ENCODE results near the gene PARD3. TPM values are rescaled to one million over a fixed set of nuclear protein-coding genes. Genes with fewer than 3 reads are reported as not detected.

PARD3 gene
- total RNA-seq, 3 donors from 2014 or later (not counting 1 experiment from before 2014, with no cell fraction given), result 0.14 to 0.49 (median 0.38) TPM

GRCh38 chr10:34262985-34263384 is 552.1 kb downstream of the PARD3 start:
- 62% methylated on average over 1 of the region's 1 CpG for WGBS (ENCODE audit: insufficient coverage)
- H3K9me3 Mint-ChIP-seq, result peaks cover 0 to 2% of the 10 kb centered on the region in 2 donors
- no peak for DNase-seq

GRCh38 chr10:34260904-34261303 is 554.2 kb downstream of the PARD3 start:
- no peak overlapping the region for H3K27ac ChIP-seq (ENCODE audit: low read length)
- no peak for ATAC-seq
- 97% methylated on average over 5 of the region's 5 CpGs for whole genome bisulfite sequencing (ENCODE audit: insufficient coverage)
- intact Hi-C loops (cut with micrococcal nuclease), result no loop called here
- no peak for TF ChIP-seq CTCF (IDR thresholded peaks at IDR 0.05)
- no peaks in the 10 kb centered on the region for H3K27me3 ChIP-seq (ENCODE audit: control insufficient read depth, insufficient read depth, low read length)
- Mint-ChIP-seq H3K4me1 (no peaks in the 10 kb centered on the region), H3K4me3 (no peak overlapping the region), H3K27ac (no peak overlapping the region), H3K9me3 (no peaks in the 10 kb centered on the region), H3K36me3 (no peaks in the 10 kb centered on the region), H3K27me3 (ENCODE audit: low read depth in 2 of 2) (peaks cover 3 to 6% of the 10 kb centered on the region in 2 donors)
- H3K9me3 ChIP-seq (ENCODE audit: control insufficient read depth, insufficient read depth, low read length), result no peaks in the 10 kb centered on the region
- H3K4me1 ChIP-seq (ENCODE audit: control insufficient read depth, insufficient read depth, low read length), result no peaks in the 10 kb centered on the region
- DNase-seq, result no peak
- H3K4me3 ChIP-seq (ENCODE audit: low read length), result no peak overlapping the region
- no peaks in the 10 kb centered on the region for H3K36me3 ChIP-seq (ENCODE audit: control insufficient read depth, insufficient read depth, low read length)

More at GRCh38 chr10:34262985-34263384, 552.1 kb downstream of the PARD3 start:
- intact Hi-C loops (cut with micrococcal nuclease), result no loop called here
- Histone ChIP-seq H3K4me3 (ENCODE audit: low read length) (no peak overlapping the region), H3K36me3 (ENCODE audit: control insufficient read depth, insufficient read depth, low read length) (no peaks in the 10 kb centered on the region), H3K27me3 (ENCODE audit: control insufficient read depth, insufficient read depth, low read length) (no peaks in the 10 kb centered on the region), H3K27ac (ENCODE audit: low read length) (no peak overlapping the region), H3K9me3 (ENCODE audit: control insufficient read depth, insufficient read depth, low read length) (no peaks in the 10 kb centered on the region), H3K4me1 (ENCODE audit: control insufficient read depth, insufficient read depth, low read length) (no peaks in the 10 kb centered on the region)
- no peak for TF ChIP-seq CTCF (IDR thresholded peaks at IDR 0.05)
- ATAC-seq, result no peak
- Mint-ChIP-seq H3K4me1 (no peaks in the 10 kb centered on the region), H3K27me3 (ENCODE audit: low read depth in 2 of 2) (peaks cover 0 to 4% of the 10 kb centered on the region in 2 donors), H3K36me3 (no peaks in the 10 kb centered on the region), H3K27ac (no peak overlapping the region), H3K4me3 (no peak overlapping the region)

GRCh38 chr10:34256216-34256615 is 558.9 kb downstream of the PARD3 start:
- H3K27ac Mint-ChIP-seq, result no peak overlapping the region
- no peak for DNase-seq
- Histone ChIP-seq H3K9me3 (ENCODE audit: control insufficient read depth, insufficient read depth, low read length) (no peaks in the 10 kb centered on the region), H3K27me3 (ENCODE audit: control insufficient read depth, insufficient read depth, low read length) (no peaks in the 10 kb centered on the region), H3K4me3 (ENCODE audit: low read length) (no peak overlapping the region), H3K36me3 (ENCODE audit: control insufficient read depth, insufficient read depth, low read length) (no peaks in the 10 kb centered on the region), H3K27ac (ENCODE audit: low read length) (no peak overlapping the region), H3K4me1 (ENCODE audit: control insufficient read depth, insufficient read depth, low read length) (no peaks in the 10 kb centered on the region)
- intact Hi-C loops (cut with micrococcal nuclease), result no loop called here
- H3K36me3 Mint-ChIP-seq, result no peaks in the 10 kb centered on the region
- ATAC-seq, result no peak
- no peaks in the 10 kb centered on the region for H3K9me3 Mint-ChIP-seq
- 78% methylated on average over 4 of the region's 4 CpGs for WGBS (ENCODE audit: insufficient coverage)
- TF ChIP-seq CTCF (IDR thresholded peaks at IDR 0.05), result no peak
- H3K4me3 Mint-ChIP-seq, result no peak overlapping the region
- H3K27me3 Mint-ChIP-seq (ENCODE audit: low read depth in 2 of 2), result peaks cover 3 to 6% of the 10 kb centered on the region in 2 donors
- H3K4me1 Mint-ChIP-seq, result peaks cover 0 to 10% of the 10 kb centered on the region in 2 donors

GRCh38 chr10:34255035-34255434 is 560.1 kb downstream of the PARD3 start:
- H3K9me3 Mint-ChIP-seq, result no peaks in the 10 kb centered on the region
- ATAC-seq (no peak), DNase-seq (no peak)
- H3K36me3 ChIP-seq (ENCODE audit: control insufficient read depth, insufficient read depth, low read length), result no peaks in the 10 kb centered on the region
- H3K27me3 ChIP-seq (ENCODE audit: control insufficient read depth, insufficient read depth, low read length), result no peaks in the 10 kb centered on the region
- H3K9me3 ChIP-seq (ENCODE audit: control insufficient read depth, insufficient read depth, low read length), result no peaks in the 10 kb centered on the region
- H3K4me1 Mint-ChIP-seq, result peaks cover 0 to 10% of the 10 kb centered on the region in 2 donors
- H3K4me3 ChIP-seq (ENCODE audit: low read length), result no peak overlapping the region
- no peak overlapping the region for H3K4me3 Mint-ChIP-seq
- WGBS (ENCODE audit: insufficient coverage), result 19% methylated on average over 3 of the region's 3 CpGs
- H3K27ac ChIP-seq (ENCODE audit: low read length), result no peak overlapping the region
- H3K36me3 Mint-ChIP-seq, result no peaks in the 10 kb centered on the region
- no peak for TF ChIP-seq CTCF (IDR thresholded peaks at IDR 0.05)
- no peak overlapping the region for H3K27ac Mint-ChIP-seq
- no peaks in the 10 kb centered on the region for H3K4me1 ChIP-seq (ENCODE audit: control insufficient read depth, insufficient read depth, low read length)
- intact Hi-C loops (cut with micrococcal nuclease), result no loop called here
- peaks cover 3 to 6% of the 10 kb centered on the region in 2 donors for H3K27me3 Mint-ChIP-seq (ENCODE audit: low read depth in 2 of 2)
